Measurements from ENCODE around the gene CHCHD6. TPM values are rescaled to one million over a fixed set of nuclear protein-coding genes. Genes with fewer than 3 reads are reported as not detected.

CHCHD6 gene
- total and polyA plus RNA-seq, 8 donors: 5.0 to 10.9 (median 6.0) TPM

DNA sequence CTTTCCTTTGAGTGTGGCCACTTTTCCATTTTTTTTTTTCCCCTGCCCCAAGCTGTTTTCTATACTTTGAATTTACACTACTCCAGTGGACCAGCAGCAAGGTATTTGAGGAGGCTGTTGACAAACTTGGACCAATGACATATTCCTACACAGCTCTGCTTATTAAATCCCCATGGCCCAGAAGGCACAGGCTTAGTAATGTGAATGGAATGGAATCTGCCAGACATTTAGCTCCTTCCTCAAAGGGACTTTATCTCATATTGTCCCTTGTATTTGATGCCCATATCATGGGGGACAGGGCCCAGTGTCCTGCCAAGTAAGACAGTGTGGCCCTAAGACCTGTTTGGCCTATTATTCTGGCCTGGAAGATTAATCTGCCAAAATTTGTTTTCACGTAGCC is 107.5 kb downstream of the CHCHD6 start:
- Histone ChIP-seq H3K36me3 (no peaks in the 10 kb centered on the region), H3K27me3 (no peaks in the 10 kb centered on the region), H3K9me3 (no peaks in the 10 kb centered on the region), H3K4me1 (no peaks in the 10 kb centered on the region), H3K27ac (no peak overlapping the region), H3K4me3 (no peak overlapping the region)
- no peak for TF ChIP-seq CTCF (IDR thresholded peaks at IDR 0.05)
- DNase-seq: no peak
- ATAC-seq: no peak
- FAIRE-seq: no peak
- intact Hi-C loops (cut with DNase I): no loop called here
- WGBS, 2 donors: 90 to 100% methylated on average over 1 of the region's 1 CpG

GRCh38 chr3:126816298-126816697 is 112.3 kb downstream of the CHCHD6 start:
- Histone ChIP-seq H3K4me3 (no peak overlapping the region), H3K27me3 (no peaks in the 10 kb centered on the region), H3K9me3 (no peaks in the 10 kb centered on the region), H3K27ac (no peak overlapping the region), H3K36me3 (no peaks in the 10 kb centered on the region), H3K4me1 (no peaks in the 10 kb centered on the region)
- no peak for DNase-seq
- TF ChIP-seq CTCF (IDR thresholded peaks at IDR 0.05): no peak
- intact Hi-C loops (cut with DNase I): no loop called here
- ATAC-seq: no peak
- FAIRE-seq: no peak
- whole genome bisulfite sequencing, 2 donors: 88 to 89% methylated on average over 6 of the region's 6 CpGs

GRCh38 chr3:126816986-126817777 is 113.1 kb downstream of the CHCHD6 start:
- Histone ChIP-seq H3K36me3 (no peaks in the 10 kb centered on the region), H3K27ac (no peak overlapping the region), H3K9me3 (no peaks in the 10 kb centered on the region), H3K4me1 (no peaks in the 10 kb centered on the region), H3K27me3 (no peaks in the 10 kb centered on the region), H3K4me3 (no peak overlapping the region)
- DNase-seq (no peak), FAIRE-seq (no peak), ATAC-seq (peak in 1 of 4 donors; percentile 27)
- WGBS, 2 donors: 77 to 80% methylated on average over 6 of the region's 6 CpGs
- intact Hi-C loops (cut with DNase I): no loop called here
- no peak for TF ChIP-seq CTCF (IDR thresholded peaks at IDR 0.05)

GRCh38 chr3:126817781-126818180 is 113.7 kb downstream of the CHCHD6 start:
- FAIRE-seq (no peak), ATAC-seq (no peak), DNase-seq (no peak)
- 92 to 97% methylated on average over 1 of the region's 1 CpG for WGBS, 2 donors
- Histone ChIP-seq H3K27me3 (no peaks in the 10 kb centered on the region), H3K27ac (no peak overlapping the region), H3K4me1 (no peaks in the 10 kb centered on the region), H3K9me3 (no peaks in the 10 kb centered on the region), H3K4me3 (no peak overlapping the region), H3K36me3 (no peaks in the 10 kb centered on the region)
- intact Hi-C loops (cut with DNase I): no loop called here
- TF ChIP-seq CTCF (IDR thresholded peaks at IDR 0.05): no peak

DNA sequence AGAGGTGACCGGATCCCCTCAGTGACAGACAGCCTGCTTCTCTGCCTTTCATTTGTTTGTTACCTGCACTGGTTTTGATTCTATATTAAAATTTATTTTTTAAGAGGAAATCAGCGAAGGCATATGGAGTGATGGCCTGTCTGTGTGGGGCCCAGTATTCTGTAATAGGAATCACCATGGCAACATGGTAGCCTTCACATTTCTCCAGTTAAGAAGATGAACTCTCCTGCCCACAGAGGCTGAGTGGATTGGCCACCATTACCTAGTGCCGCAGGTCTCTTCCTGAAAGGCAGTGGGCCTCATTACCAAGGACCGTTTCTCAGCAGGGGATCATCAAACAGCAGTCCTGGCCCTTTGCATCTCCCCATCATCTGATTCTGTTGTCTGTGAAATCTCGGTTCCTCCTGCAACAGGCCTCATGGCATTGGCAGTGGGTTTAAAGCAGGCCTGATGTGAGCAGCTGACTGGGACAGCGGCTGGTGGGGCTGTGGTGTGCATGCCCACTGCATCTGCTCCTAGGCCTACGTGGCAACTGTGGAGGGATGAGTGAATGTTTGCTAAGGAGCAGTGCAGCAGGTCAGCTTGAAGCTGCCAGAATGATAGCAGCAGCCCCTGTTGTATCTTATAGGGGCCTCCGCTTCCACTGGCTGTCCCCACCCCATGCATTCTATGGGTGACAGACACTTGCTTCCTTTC is 114.5 kb downstream of the CHCHD6 start:
- H3K27me3 ChIP-seq: no peaks in the 10 kb centered on the region
- intact Hi-C loops (cut with DNase I): no loop called here
- no peak for TF ChIP-seq CTCF (IDR thresholded peaks at IDR 0.05)
- no peak for DNase-seq
- no peaks in the 10 kb centered on the region for H3K36me3 ChIP-seq
- H3K4me3 ChIP-seq: no peak overlapping the region
- 93 to 95% methylated on average over 8 of the region's 8 CpGs for WGBS, 2 donors
- no peaks in the 10 kb centered on the region for H3K9me3 ChIP-seq
- no peak for ATAC-seq
- no peak overlapping the region for H3K27ac ChIP-seq
- no peaks in the 10 kb centered on the region for H3K4me1 ChIP-seq
- FAIRE-seq: no peak

All from pancreas (tissue), 10 donors.